Parathyroid adenoma (tissue), 2 donors: Measurements from ENCODE around the gene UBXN11.
A peak's percentile ranks its signal among the peaks of the same experiment; 100 is the strongest.

Experiments
- H2AFZ ChIP-seq: fragments of 300-600 bp; sonication (generic); one replicate; pipeline ENCODE4 v1.7.0; 2017; ENCODE audit warnings: antibody characterized with exemption, mild to moderate bottlenecking
- H3K27ac ChIP-seq: fragments of 300-600 bp; sonication (generic); one replicate; pipeline ENCODE4 v1.7.0; 2017
- H3K27me3 ChIP-seq: fragments of 300-600 bp; sonication (generic); one replicate; pipeline ENCODE4 v1.7.0; 2017; ENCODE audit warnings: low read length; ENCODE audit not compliant: control insufficient read depth, insufficient read depth
- H3K36me3 ChIP-seq: fragments of 300-600 bp; sonication (generic); one replicate; pipeline ENCODE4 v1.7.0; 2017; ENCODE audit warnings: low read length; ENCODE audit not compliant: control insufficient read depth, insufficient read depth
- H3K4me1 ChIP-seq: fragments of 300-600 bp; sonication (generic); one replicate; pipeline ENCODE4 v1.7.0; 2017; ENCODE audit warnings: control low read depth
- H3K4me2 ChIP-seq: fragments of 300-600 bp; sonication (generic); one replicate; pipeline ENCODE4 v1.7.0; 2017; ENCODE audit warnings: low read length
- H3K4me3 ChIP-seq: fragments of 300-600 bp; sonication (generic); one replicate; pipeline ENCODE4 v1.7.0; 2017; ENCODE audit warnings: low read depth, low read length
- H3K79me2 ChIP-seq: fragments of 300-600 bp; sonication (generic); one replicate; pipeline ENCODE4 v1.7.0; 2017; ENCODE audit warnings: control low read depth
- H3K9ac ChIP-seq: fragments of 300-600 bp; sonication (generic); one replicate; pipeline ENCODE4 v1.7.0; 2017; ENCODE audit warnings: mild to moderate bottlenecking
- H3K9me3 ChIP-seq: fragments of 300-600 bp; sonication (generic); one replicate; pipeline ENCODE4 v1.7.0; 2017; ENCODE audit warnings: low read length; ENCODE audit not compliant: control insufficient read depth
- CTCF ChIP-seq: fragments of 300-600 bp; sonication (generic); IDR thresholded peaks from one replicate; pipeline ENCODE4 v1.7.0; 2017; ENCODE audit warnings: antibody characterized with exemption, mild to moderate bottlenecking
- donor health status: primary hyperparathyroidism.

Gene UBXN11

GRCh38 chr1:26277719-26278118, 28.7 kb downstream of the UBXN11 start:
- Histone ChIP-seq H3K9ac (no peak overlapping the region), H3K4me1 (peaks cover 5% of the 10 kb centered on the region), H3K9me3 (no peaks in the 10 kb centered on the region), H3K27ac (no peak overlapping the region), H3K36me3 (no peaks in the 10 kb centered on the region), H3K4me3 (no peak overlapping the region), H2AFZ (no peak overlapping the region), H3K27me3 (no peaks in the 10 kb centered on the region), H3K4me2 (no peak overlapping the region), H3K79me2 (no peaks in the 10 kb centered on the region)
- no peak for TF ChIP-seq CTCF

DNA sequence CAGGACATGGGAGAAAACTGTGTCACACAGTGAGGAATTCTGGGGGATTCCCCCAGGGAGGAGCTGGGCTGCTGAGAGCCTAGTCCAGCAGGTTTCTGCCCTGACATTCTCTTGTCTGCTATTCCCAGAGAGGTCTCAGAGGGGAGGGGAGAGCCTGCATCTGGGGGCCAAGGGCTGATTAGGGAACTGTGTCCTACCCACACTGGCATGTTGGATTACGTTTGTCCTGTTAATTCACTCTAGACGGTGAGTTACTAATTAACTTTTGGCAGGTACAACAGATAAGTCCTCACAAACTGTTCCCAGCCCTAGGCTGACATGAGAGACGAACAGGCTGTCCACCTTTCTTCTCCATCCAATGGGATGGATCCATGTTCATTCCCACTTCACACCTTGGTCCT, 29.2 kb downstream of the UBXN11 start:
- Histone ChIP-seq H3K9me3 (no peaks in the 10 kb centered on the region), H3K79me2 (no peaks in the 10 kb centered on the region), H3K4me1 (peaks cover 5% of the 10 kb centered on the region), H3K9ac (no peak overlapping the region), H3K27ac (no peak overlapping the region), H2AFZ (no peak overlapping the region), H3K4me2 (no peak overlapping the region), H3K27me3 (no peaks in the 10 kb centered on the region), H3K4me3 (no peak overlapping the region), H3K36me3 (no peaks in the 10 kb centered on the region)
- no peak for TF ChIP-seq CTCF

DNA sequence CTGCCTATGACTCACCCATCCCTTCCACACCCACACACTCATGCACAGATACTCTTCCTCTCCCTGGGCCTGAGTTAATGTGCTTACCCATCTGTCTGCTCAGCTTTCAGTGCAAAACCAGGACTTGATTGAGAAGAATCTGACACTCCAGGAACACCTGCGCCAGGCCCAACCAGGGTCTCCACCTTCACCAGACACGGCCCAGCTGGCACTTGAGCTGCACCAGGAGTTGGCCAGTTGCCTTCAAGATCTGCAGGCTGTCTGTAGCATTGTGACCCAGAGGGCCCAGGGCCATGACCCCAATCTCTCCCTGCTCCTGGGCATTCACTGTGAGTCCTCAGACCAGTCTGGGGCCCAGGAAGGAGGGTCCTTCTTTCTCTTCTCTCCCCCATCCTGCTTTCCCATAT, 30.0 kb downstream of the UBXN11 start:
- no peak overlapping the region for H3K4me3 ChIP-seq
- H3K27me3 ChIP-seq: no peaks in the 10 kb centered on the region
- H3K4me2 ChIP-seq: no peak overlapping the region
- no peaks in the 10 kb centered on the region for H3K36me3 ChIP-seq
- no peaks in the 10 kb centered on the region for H3K79me2 ChIP-seq
- no peak overlapping the region for H2AFZ ChIP-seq
- no peak for TF ChIP-seq CTCF
- H3K27ac ChIP-seq: no peak overlapping the region
- no peak overlapping the region for H3K9ac ChIP-seq
- no peaks in the 10 kb centered on the region for H3K9me3 ChIP-seq
- peaks cover 5% of the 10 kb centered on the region for H3K4me1 ChIP-seq

DNA sequence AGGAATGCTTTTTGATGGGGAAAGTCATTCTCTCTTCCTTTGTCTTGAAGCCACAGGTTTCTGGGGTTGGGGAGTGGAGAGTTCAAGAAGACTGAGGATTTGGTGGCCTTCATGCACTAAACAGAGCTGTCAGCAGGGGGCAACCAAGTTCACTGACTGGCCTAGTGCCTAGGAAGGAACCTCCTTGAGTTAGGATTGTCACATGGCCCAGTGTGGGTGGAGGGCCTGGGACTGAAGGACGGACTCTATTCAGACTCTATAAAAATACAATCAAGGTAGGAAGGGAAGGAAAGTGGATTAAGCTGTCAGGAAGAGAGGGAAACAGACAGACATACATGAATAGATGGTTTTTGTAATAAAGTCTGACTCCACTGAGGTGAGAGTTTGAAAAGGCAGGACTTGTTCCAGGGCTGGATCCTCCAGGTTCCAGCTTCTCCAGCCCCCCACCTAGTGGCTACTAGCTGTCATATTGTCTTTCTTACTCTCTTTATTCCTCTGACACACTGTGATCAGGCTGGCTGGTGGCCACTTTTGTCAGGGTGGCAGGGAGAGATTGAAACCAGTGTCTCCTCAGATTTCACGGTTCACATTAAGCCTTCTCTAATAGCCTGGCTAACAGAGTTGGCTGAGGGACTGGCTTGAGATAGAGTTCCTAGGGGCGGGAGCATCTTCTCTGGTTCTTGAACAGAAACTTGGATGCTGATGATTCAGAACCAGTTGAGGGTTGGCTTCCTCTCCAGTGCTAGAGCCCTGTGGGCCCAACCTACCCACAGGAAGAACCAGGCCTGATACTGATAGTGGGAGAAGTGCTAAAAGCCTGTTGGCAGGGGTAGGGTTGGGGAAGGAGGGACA, 30.6 kb downstream of the UBXN11 start:
- peak overlapping the region; percentile 33 for H3K27ac ChIP-seq
- H3K79me2 ChIP-seq: no peaks in the 10 kb centered on the region
- H3K4me1 ChIP-seq: peaks cover 5% of the 10 kb centered on the region
- H3K36me3 ChIP-seq: no peaks in the 10 kb centered on the region
- TF ChIP-seq CTCF: peak; percentile 62
- peak overlapping the region; percentile 3 for H3K4me3 ChIP-seq
- H3K4me2 ChIP-seq: no peak overlapping the region
- H3K9ac ChIP-seq: no peak overlapping the region
- H2AFZ ChIP-seq: no peak overlapping the region
- no peaks in the 10 kb centered on the region for H3K27me3 ChIP-seq
- no peaks in the 10 kb centered on the region for H3K9me3 ChIP-seq
